ENCODE results near the gene NCOA7. TPM values are rescaled to one million over a fixed set of nuclear protein-coding genes. Genes with fewer than 3 reads are reported as not detected.

The NCOA7 gene, protein sequence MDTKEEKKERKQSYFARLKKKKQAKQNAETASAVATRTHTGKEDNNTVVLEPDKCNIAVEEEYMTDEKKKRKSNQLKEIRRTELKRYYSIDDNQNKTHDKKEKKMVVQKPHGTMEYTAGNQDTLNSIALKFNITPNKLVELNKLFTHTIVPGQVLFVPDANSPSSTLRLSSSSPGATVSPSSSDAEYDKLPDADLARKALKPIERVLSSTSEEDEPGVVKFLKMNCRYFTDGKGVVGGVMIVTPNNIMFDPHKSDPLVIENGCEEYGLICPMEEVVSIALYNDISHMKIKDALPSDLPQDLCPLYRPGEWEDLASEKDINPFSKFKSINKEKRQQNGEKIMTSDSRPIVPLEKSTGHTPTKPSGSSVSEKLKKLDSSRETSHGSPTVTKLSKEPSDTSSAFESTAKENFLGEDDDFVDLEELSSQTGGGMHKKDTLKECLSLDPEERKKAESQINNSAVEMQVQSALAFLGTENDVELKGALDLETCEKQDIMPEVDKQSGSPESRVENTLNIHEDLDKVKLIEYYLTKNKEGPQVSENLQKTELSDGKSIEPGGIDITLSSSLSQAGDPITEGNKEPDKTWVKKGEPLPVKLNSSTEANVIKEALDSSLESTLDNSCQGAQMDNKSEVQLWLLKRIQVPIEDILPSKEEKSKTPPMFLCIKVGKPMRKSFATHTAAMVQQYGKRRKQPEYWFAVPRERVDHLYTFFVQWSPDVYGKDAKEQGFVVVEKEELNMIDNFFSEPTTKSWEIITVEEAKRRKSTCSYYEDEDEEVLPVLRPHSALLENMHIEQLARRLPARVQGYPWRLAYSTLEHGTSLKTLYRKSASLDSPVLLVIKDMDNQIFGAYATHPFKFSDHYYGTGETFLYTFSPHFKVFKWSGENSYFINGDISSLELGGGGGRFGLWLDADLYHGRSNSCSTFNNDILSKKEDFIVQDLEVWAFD
- 47.6 and 51.0 TPM in 2 replicates for total RNA-seq (2021)
- Bru-seq, nascent RNA = percentile 86 among the genes with signal in this experiment
- BruChase-seq, experiment 1, labeled RNA remaining after a 2-hour chase = percentile 87 among the genes with signal in this experiment
- BruChase-seq, experiment 2, labeled RNA remaining after a 6-hour chase = percentile 71 among the genes with signal in this experiment
- long read RNA-seq, full-length matches to known transcripts = 19 of 29 reads
- long read RNA-seq, partial matches to known transcripts = 2 of 29 reads
- long read RNA-seq, other reads (novel, unspliced or antisense) = 8 of 29 reads

GRCh38 chr6:125790358-125791150 lies at the start of gene NCOA7:
NCOA7 (plus strand) TSS chr6:125790960; CDS start chr6:125815355, 24,395 bp downstream.
- ChIA-PET CTCF (interaction anchor here (0.5 to 2.4 kb wide), 6 partner anchors 9 to 482 kb away, joined by 3 to 14 read pairs (median 4); partner anchors contain the start of gene HINT3), POLR2A (ENCODE audit: unreplicated experiment) (interaction anchor here (0.6 to 1.3 kb wide), 13 partner anchors 9 to 196 kb away, joined by 3 to 11 read pairs (median 4); partner anchors contain the start of genes HINT3 and TRMT11)
- peaks cover 47% of the 10 kb centered on the region for H3K79me2 ChIP-seq (ENCODE audit: low read depth)
- 0 out of 2 replicates have a peak, but pooled peaks cover 1% of the 10 kb centered on the region for H3K9me3 ChIP-seq (ENCODE audit: insufficient read depth, low read depth)
- H3K27me3 ChIP-seq (ENCODE audit: insufficient read depth, low read depth) = no peaks in the 10 kb centered on the region
- 0 out of 2 replicates have a peak, but pooled peaks cover 11% of the 10 kb centered on the region for H3K36me3 ChIP-seq (ENCODE audit: low read depth)
- H3K4me1 ChIP-seq (replicated peaks; ENCODE audit: insufficient read depth) = peaks cover 53% of the 10 kb centered on the region
- H3K27ac ChIP-seq = peak within 1 kb of the TSS; percentile 48
- no peaks in the 10 kb centered on the region for H4K20me1 ChIP-seq (ENCODE audit: insufficient read depth)
- H3F3A ChIP-seq (ENCODE audit: insufficient read depth, low read depth) = peaks cover 35% of the 10 kb centered on the region
- intact Hi-C loops (cut with micrococcal nuclease; ENCODE audit: unreplicated experiment) = loop anchor here (1.0 to 2.0 kb wide), 4 partner anchors 28 to 1330 kb away; partner anchors contain the start of gene HINT3
- TF ChIP-seq EZH2 (IDR thresholded peaks at IDR 0.05; ENCODE audit: low read depth) = no peak
- H3K4me3 ChIP-seq = peak within 1 kb of the TSS; percentile 75
- no peaks in the 10 kb centered on the region for H3K9me2 ChIP-seq (ENCODE audit: insufficient read depth)
- DNase-seq = peak; percentile 50 to 78
- H2AFZ ChIP-seq = peak within 1 kb of the TSS; percentile 77
- peak within 1 kb of the TSS; percentile 91 for H3K4me2 ChIP-seq
- no TSS peak for BruUV-seq (replicated peaks)

GRCh38 chr6:125741336-125741735 lies 49.4 kb upstream of the NCOA7 start:
- no peaks in the 10 kb centered on the region for H3K9me2 ChIP-seq (ENCODE audit: insufficient read depth)
- peaks cover under 1% of the 10 kb centered on the region for H3K4me1 ChIP-seq (replicated peaks; ENCODE audit: insufficient read depth)
- no peaks in the 10 kb centered on the region for H3K9me3 ChIP-seq (ENCODE audit: insufficient read depth, low read depth)
- ChIA-PET POLR2A (ENCODE audit: unreplicated experiment) (interaction anchor here (0.7 kb wide), 1 partner anchor 129 kb away, joined by 10 read pairs; no protein-coding TSS in a partner anchor), CTCF (interaction anchor here (0.7 kb wide), 1 partner anchor 129 kb away, joined by 4 read pairs; no protein-coding TSS in a partner anchor)
- TF ChIP-seq EZH2 (IDR thresholded peaks at IDR 0.05; ENCODE audit: low read depth) = no peak
- no peak for TF ChIP-seq CTCF (conservative IDR thresholded peaks at IDR 0.05)
- DNase-seq = no peak
- peaks cover 13% of the 10 kb centered on the region for H3K27me3 ChIP-seq (ENCODE audit: insufficient read depth, low read depth)
- H4K20me1 ChIP-seq (ENCODE audit: insufficient read depth) = no peaks in the 10 kb centered on the region
- no peaks in the 10 kb centered on the region for H3F3A ChIP-seq (ENCODE audit: insufficient read depth, low read depth)
- BruUV-seq (replicated peaks) = no TSS peak
- H3K4me3 ChIP-seq = no peak overlapping the region
- H2AFZ ChIP-seq = no peak overlapping the region
- H3K27ac ChIP-seq = no peak overlapping the region
- H3K4me2 ChIP-seq = no peak overlapping the region
- intact Hi-C loops (cut with micrococcal nuclease; ENCODE audit: unreplicated experiment) = no loop called here
- no peaks in the 10 kb centered on the region for H3K36me3 ChIP-seq (ENCODE audit: low read depth)
- no peaks in the 10 kb centered on the region for H3K79me2 ChIP-seq (ENCODE audit: low read depth)

DNA sequence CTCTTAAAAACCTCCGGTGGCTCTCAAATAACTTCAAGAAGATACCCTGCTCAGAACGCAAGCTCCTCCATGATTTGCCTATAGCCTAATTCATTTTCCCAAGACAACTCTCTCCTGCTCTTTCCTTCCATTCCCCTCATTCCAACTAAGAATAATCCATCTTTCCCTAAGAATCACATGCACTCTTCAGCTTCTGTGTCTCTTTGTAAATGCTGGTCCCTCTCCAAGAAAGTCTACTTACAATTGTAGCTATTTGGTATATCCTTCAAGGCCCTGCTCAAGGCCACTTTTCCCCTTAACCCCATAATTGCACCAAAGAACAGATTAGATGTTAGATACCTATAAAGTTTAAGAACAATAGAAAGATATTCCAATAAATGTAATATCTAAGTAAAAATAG lies 48.7 kb upstream of the NCOA7 start:
- TF ChIP-seq CTCF (conservative IDR thresholded peaks at IDR 0.05) (no peak), EZH2 (IDR thresholded peaks at IDR 0.05; ENCODE audit: low read depth) (no peak)
- CTCF ChIA-PET = interaction anchor here (0.7 kb wide), 1 partner anchor 130 kb away, joined by 4 read pairs; no protein-coding TSS in a partner anchor
- Histone ChIP-seq H3K27me3 (ENCODE audit: insufficient read depth, low read depth) (peaks cover 20% of the 10 kb centered on the region), H3K27ac (no peak overlapping the region), H3K79me2 (ENCODE audit: low read depth) (no peaks in the 10 kb centered on the region), H4K20me1 (ENCODE audit: insufficient read depth) (no peaks in the 10 kb centered on the region), H3K4me2 (no peak overlapping the region), H3K36me3 (ENCODE audit: low read depth) (no peaks in the 10 kb centered on the region), H3F3A (ENCODE audit: insufficient read depth, low read depth) (no peaks in the 10 kb centered on the region), H2AFZ (no peak overlapping the region), H3K9me2 (ENCODE audit: insufficient read depth) (no peaks in the 10 kb centered on the region), H3K4me3 (no peak overlapping the region), H3K4me1 (replicated peaks; ENCODE audit: insufficient read depth) (peaks cover 8% of the 10 kb centered on the region), H3K9me3 (ENCODE audit: insufficient read depth, low read depth) (no peaks in the 10 kb centered on the region)
- POLR2A ChIA-PET (ENCODE audit: unreplicated experiment) = interaction anchor here (0.5 to 0.7 kb wide), 2 partner anchors 130 to 411 kb away, joined by 5 to 10 read pairs; no protein-coding TSS in a partner anchor
- intact Hi-C loops (cut with micrococcal nuclease; ENCODE audit: unreplicated experiment) = no loop called here
- DNase-seq = no peak
- BruUV-seq (replicated peaks) = no TSS peak

All from PC-9 (cell line).